ENCODE results near the gene RAPGEF5.

Gene RAPGEF5

DNA sequence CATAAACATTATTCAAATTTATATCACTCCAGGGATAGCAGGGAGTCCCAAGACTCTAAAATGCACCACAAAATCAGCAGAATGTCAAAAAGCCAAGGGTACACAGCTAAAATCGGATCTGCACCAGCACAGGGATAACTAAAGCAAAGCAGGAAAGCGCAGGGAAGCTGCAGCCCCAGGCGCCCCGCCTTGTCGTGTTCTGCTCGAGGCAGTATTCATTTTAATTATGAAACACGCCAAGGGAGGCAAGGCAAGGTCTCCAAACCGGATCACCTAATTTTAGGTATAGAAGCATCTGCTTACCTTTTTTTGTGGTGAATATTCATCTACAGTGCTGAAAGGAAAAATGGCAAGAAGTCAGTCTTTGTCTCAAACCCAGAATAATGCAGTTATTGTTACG is 199.4 kb downstream of the RAPGEF5 start:
- H3K4me1 ChIP-seq (ENCODE audit: control insufficient read depth, insufficient read depth, low read length) = no peaks in the 10 kb centered on the region

DNA sequence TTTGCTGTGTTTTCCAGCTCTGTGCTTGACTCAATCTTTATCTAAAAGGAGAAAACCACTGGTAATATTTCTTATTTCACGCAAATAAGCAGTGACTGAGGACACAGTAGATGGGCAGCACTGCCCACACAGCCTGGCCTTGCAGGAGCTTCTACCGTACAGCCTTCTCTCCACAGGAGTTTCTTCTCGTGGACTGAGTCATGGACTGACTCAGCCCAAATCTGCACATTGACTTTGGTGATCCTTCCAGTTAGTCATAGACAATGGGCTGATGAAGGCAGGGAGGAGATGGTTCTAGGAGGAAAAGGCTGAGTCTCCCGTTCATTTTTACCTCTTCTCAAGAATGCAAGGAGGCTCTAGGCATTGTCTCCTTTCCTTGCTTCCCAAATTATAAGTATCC is 200.7 kb downstream of the RAPGEF5 start:
- Histone ChIP-seq H3K9ac (ENCODE audit: low read length) (no peak overlapping the region), H3K4me3 (ENCODE audit: low read length) (no peak overlapping the region), H3K36me3 (ENCODE audit: control insufficient read depth, insufficient read depth, low read length) (no peaks in the 10 kb centered on the region), H3K4me1 (ENCODE audit: control insufficient read depth, insufficient read depth, low read length) (no peaks in the 10 kb centered on the region), H3K27ac (ENCODE audit: low read depth, low read length) (no peak overlapping the region), H3K27me3 (ENCODE audit: control insufficient read depth, insufficient read depth, low read length) (no peaks in the 10 kb centered on the region)

More for the DNA sequence above, 199.4 kb downstream of the RAPGEF5 start:
- Histone ChIP-seq H3K36me3 (ENCODE audit: control insufficient read depth, insufficient read depth, low read length) (no peaks in the 10 kb centered on the region), H3K27ac (ENCODE audit: low read depth, low read length) (no peak overlapping the region), H3K27me3 (ENCODE audit: control insufficient read depth, insufficient read depth, low read length) (no peaks in the 10 kb centered on the region), H3K9ac (ENCODE audit: low read length) (no peak overlapping the region), H3K4me3 (ENCODE audit: low read length) (no peak overlapping the region)

DNA sequence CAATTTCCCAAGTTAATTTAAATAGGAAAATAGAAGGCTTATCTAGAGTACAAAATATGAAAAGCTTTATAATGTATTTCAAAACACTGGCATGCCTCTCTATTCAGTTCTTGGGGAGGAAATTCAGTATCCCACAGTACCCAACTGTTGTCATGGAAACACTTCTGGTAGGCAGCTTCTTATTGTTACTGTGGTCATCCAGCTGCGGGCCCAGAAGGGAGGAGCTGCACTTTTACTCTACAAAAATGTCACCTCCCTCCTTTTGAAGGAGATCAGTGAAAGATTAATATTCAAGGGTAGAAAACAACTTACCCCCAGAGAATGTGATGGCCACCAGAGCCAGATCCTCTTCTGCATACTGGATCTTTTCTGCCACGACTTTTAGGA is 202.8 kb downstream of the RAPGEF5 start:
- no peak overlapping the region for H3K9ac ChIP-seq (ENCODE audit: low read length)
- no peak overlapping the region for H3K4me3 ChIP-seq (ENCODE audit: low read length)
- H3K4me1 ChIP-seq (ENCODE audit: control insufficient read depth, insufficient read depth, low read length) = no peaks in the 10 kb centered on the region
- H3K36me3 ChIP-seq (ENCODE audit: control insufficient read depth, insufficient read depth, low read length) = no peaks in the 10 kb centered on the region
- no peak overlapping the region for H3K27ac ChIP-seq (ENCODE audit: low read depth, low read length)
- no peaks in the 10 kb centered on the region for H3K27me3 ChIP-seq (ENCODE audit: control insufficient read depth, insufficient read depth, low read length)

DNA sequence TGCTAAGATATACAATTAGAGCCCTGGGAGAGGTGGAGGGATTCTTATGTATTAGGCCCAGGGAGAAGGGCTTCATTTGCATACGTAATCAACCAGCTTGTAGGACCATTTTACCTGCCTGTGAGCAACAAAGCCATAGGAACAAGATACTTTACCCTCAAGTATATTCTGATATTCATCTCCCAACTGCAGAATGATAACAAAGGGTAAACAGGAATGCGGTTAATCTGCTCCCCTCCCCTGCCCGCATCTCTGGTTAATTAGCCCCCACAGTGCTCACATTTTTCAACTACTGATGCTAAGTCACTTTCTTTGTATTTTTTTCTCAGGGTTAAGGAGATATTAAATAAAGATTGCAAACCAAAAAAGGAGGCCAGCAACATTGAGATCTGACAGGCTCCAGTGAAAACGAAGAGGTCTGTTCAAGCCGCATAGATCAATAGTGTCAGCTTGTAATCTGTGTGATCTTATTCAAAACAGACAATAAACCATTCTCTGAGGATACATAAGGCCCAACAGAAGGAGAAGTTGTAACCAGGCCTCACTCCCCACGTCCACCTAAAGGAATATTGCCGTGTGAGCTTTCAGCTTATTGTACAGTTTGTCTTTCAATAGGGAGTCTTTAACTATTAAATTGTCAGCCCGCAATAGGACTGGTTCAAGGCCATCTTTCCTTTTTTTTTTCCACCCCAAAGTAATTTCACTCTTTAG is 203.4 kb downstream of the RAPGEF5 start:
- Histone ChIP-seq H3K9ac (ENCODE audit: low read length) (no peak overlapping the region), H3K4me3 (ENCODE audit: low read length) (no peak overlapping the region), H3K36me3 (ENCODE audit: control insufficient read depth, insufficient read depth, low read length) (no peaks in the 10 kb centered on the region), H3K27ac (ENCODE audit: low read depth, low read length) (no peak overlapping the region), H3K4me1 (ENCODE audit: control insufficient read depth, insufficient read depth, low read length) (no peaks in the 10 kb centered on the region), H3K27me3 (ENCODE audit: control insufficient read depth, insufficient read depth, low read length) (no peaks in the 10 kb centered on the region)

DNA sequence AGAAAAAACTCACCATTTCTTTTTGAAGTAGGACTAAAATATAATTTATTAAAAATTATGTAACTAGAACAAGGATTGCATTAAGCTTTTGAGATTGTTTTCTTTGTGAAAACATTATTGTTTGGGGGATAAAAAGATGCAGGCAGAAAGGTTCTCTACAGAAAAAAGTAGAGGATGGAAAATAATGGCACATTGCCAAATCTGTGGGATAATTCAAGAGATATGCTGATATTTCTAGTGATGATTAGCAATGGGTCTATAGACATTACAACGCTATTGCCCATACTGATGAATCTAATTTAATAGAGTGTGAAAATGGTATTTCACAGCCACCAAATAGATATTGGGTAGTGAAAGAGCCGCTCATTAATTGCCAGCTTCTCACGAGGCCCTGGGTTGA is 204.3 kb downstream of the RAPGEF5 start:
- no peak overlapping the region for H3K27ac ChIP-seq (ENCODE audit: low read depth, low read length)
- no peaks in the 10 kb centered on the region for H3K27me3 ChIP-seq (ENCODE audit: control insufficient read depth, insufficient read depth, low read length)
- H3K4me3 ChIP-seq (ENCODE audit: low read length) = no peak overlapping the region
- H3K36me3 ChIP-seq (ENCODE audit: control insufficient read depth, insufficient read depth, low read length) = no peaks in the 10 kb centered on the region
- H3K9ac ChIP-seq (ENCODE audit: low read length) = no peak overlapping the region
- H3K4me1 ChIP-seq (ENCODE audit: control insufficient read depth, insufficient read depth, low read length) = no peaks in the 10 kb centered on the region

DNA sequence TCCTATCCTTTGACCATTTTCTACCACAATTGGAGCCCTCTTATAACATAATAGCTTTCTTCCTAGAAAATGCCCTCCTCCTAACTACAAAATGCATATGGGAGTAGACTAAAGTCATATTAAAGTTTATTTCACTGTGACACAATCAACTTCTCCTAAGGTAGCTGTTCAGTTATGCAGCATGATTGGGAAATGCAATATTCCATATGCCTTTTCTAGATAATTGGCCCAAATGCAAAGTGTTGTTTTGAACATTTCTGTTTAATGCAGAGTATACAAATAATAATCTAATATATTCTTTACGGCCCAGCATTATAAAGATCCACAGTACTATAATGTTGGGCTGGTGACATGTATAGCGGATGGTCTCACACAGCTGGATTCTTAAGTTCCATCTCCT is 205.1 kb downstream of the RAPGEF5 start:
- no peak overlapping the region for H3K27ac ChIP-seq (ENCODE audit: low read depth, low read length)

DNA sequence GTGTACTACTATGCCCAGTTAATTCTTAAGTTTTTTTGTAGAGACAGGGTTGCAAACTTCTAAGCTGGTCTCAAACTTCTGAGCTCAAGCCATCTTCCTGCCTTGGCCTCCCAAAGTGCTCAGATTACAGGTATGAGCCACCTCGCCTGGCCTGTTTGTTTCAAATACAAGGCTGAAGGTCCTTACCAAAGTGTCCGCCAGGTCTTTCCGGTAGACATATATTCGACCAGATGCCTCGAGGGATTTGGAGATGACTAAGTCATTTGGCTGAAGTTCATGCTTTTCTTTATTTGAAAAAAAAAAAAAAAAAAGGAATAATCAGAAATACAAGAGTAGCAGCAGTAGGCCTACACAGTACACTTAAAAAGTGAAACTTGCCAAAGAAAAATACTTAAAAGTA is 206.7 kb downstream of the RAPGEF5 start:
- H3K9ac ChIP-seq (ENCODE audit: low read length) = no peak overlapping the region
- no peaks in the 10 kb centered on the region for H3K4me1 ChIP-seq (ENCODE audit: control insufficient read depth, insufficient read depth, low read length)
- H3K4me3 ChIP-seq (ENCODE audit: low read length) = no peak overlapping the region
- no peaks in the 10 kb centered on the region for H3K27me3 ChIP-seq (ENCODE audit: control insufficient read depth, insufficient read depth, low read length)
- no peaks in the 10 kb centered on the region for H3K36me3 ChIP-seq (ENCODE audit: control insufficient read depth, insufficient read depth, low read length)
- H3K27ac ChIP-seq (ENCODE audit: low read depth, low read length) = no peak overlapping the region

More for the DNA sequence above, 205.1 kb downstream of the RAPGEF5 start:
- Histone ChIP-seq H3K4me1 (ENCODE audit: control insufficient read depth, insufficient read depth, low read length) (no peaks in the 10 kb centered on the region), H3K27me3 (ENCODE audit: control insufficient read depth, insufficient read depth, low read length) (no peaks in the 10 kb centered on the region), H3K4me3 (ENCODE audit: low read length) (no peak overlapping the region), H3K9ac (ENCODE audit: low read length) (no peak overlapping the region), H3K36me3 (ENCODE audit: control insufficient read depth, insufficient read depth, low read length) (no peaks in the 10 kb centered on the region)

DNA sequence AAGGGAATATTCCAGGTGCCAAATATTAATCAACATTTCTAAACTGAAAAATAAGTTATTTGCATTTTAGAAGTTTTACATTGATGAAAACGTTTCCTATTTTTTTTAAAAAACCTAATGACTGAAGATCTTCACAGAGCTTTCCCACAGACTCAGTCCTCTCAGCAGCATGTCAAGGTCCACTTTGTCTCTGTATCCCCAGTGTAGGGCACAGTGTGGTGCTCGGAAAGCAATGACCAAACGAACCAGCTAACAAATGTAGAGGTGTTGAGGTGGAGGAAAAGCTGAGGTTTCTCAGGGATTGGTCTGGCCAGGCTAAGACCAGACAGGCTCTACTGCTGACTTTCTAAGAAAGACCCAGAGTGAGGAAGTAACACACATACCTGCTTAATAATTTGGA is 209.1 kb downstream of the RAPGEF5 start:
- Histone ChIP-seq H3K4me3 (ENCODE audit: low read length) (no peak overlapping the region), H3K4me1 (ENCODE audit: control insufficient read depth, insufficient read depth, low read length) (no peaks in the 10 kb centered on the region), H3K27me3 (ENCODE audit: control insufficient read depth, insufficient read depth, low read length) (no peaks in the 10 kb centered on the region), H3K27ac (ENCODE audit: low read depth, low read length) (no peak overlapping the region), H3K36me3 (ENCODE audit: control insufficient read depth, insufficient read depth, low read length) (no peaks in the 10 kb centered on the region), H3K9ac (ENCODE audit: low read length) (no peak overlapping the region)

DNA sequence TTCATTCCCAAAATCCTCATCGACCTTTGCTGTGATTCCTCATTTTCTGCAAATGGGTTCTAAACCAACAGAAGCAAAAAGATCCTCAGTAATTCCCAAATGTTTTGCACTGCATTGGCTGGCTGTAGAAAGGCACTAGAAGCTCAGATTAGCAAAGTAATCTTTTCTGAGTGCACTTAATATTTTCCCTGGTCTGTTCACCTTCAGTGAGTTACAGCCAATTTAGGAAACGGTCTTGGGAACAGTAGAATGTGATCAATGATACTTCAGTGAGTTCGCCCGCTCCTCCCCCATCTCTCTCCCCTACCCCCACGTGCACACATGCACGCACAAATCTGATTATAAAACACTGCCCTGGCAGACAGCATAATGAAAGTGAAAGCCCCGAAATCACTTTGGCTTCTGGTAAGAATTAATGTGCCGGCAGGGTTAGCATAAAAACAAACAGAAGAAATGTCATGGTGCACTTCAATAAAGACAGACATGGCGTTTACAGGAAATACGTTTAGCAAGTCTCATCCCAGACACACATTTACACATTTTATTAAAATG is 209.9 kb downstream of the RAPGEF5 start:
- Histone ChIP-seq H3K9ac (ENCODE audit: low read length) (no peak overlapping the region), H3K4me3 (ENCODE audit: low read length) (no peak overlapping the region), H3K4me1 (ENCODE audit: control insufficient read depth, insufficient read depth, low read length) (no peaks in the 10 kb centered on the region), H3K27me3 (ENCODE audit: control insufficient read depth, insufficient read depth, low read length) (no peaks in the 10 kb centered on the region), H3K27ac (ENCODE audit: low read depth, low read length) (no peak overlapping the region), H3K36me3 (ENCODE audit: control insufficient read depth, insufficient read depth, low read length) (no peaks in the 10 kb centered on the region)

DNA sequence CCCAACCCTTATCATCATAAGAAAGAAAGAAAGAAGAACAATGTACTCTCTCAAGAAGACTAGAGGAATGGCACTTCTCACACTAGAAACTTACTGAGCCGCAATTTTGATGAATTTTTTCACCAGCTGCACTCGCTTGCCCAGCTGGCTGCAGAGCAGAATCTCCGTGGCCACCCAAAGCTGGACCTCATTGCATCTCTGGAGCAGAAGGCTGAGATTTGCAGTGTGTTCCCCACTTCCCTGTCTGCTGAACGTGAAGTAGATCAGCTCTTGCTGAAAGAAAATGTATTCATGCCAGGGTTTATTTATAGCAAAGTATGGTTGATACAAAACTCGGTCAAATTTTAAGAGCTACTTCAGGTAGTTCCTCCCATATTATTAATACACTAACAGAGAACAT is 212.0 kb downstream of the RAPGEF5 start:
- Histone ChIP-seq H3K4me3 (ENCODE audit: low read length) (no peak overlapping the region), H3K9ac (ENCODE audit: low read length) (no peak overlapping the region), H3K36me3 (ENCODE audit: control insufficient read depth, insufficient read depth, low read length) (no peaks in the 10 kb centered on the region), H3K27ac (ENCODE audit: low read depth, low read length) (no peak overlapping the region), H3K4me1 (ENCODE audit: control insufficient read depth, insufficient read depth, low read length) (no peaks in the 10 kb centered on the region), H3K27me3 (ENCODE audit: control insufficient read depth, insufficient read depth, low read length) (no peaks in the 10 kb centered on the region)

DNA sequence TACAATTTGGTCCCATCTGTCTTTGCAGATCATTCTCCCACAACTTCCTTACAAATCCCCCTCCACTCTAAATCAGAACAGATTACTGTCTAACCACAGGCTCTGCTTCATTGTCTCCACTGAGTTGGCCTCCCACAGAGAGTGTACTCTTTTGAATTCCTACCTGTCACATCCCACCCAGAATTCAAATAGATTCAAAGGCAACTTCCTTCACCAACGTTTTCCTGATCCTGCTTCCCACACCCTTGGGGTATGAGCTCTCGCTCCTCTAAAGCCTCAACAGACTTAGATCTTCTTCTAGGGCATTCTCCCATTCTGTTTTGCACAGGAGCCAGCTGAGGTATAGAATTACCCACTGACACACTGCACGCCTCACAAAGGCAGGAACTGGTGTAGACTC is 213.5 kb downstream of the RAPGEF5 start:
- no peaks in the 10 kb centered on the region for H3K27me3 ChIP-seq (ENCODE audit: control insufficient read depth, insufficient read depth, low read length)
- no peak overlapping the region for H3K9ac ChIP-seq (ENCODE audit: low read length)
- no peak overlapping the region for H3K4me3 ChIP-seq (ENCODE audit: low read length)
- H3K36me3 ChIP-seq (ENCODE audit: control insufficient read depth, insufficient read depth, low read length) = no peaks in the 10 kb centered on the region
- no peak overlapping the region for H3K27ac ChIP-seq (ENCODE audit: low read depth, low read length)
- no peaks in the 10 kb centered on the region for H3K4me1 ChIP-seq (ENCODE audit: control insufficient read depth, insufficient read depth, low read length)

DNA sequence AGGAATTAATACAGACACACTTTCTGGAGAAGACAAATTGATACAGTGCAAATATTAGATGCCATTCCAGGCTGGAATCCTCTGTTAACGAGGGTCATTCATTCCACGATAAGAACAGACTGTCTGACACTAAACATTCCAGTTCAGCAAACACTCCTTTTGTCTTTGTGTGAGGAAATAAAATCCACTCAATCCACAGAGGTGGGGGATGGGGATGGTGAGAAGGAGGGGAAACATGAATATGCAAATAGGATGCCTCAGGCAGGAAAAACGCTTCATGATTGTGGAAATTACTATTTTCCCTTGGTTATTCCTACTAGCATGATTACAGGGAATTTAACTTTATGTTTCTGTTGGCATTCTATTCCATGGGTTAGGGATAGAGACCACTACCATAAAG is 214.4 kb downstream of the RAPGEF5 start:
- Histone ChIP-seq H3K9ac (ENCODE audit: low read length) (no peak overlapping the region), H3K36me3 (ENCODE audit: control insufficient read depth, insufficient read depth, low read length) (no peaks in the 10 kb centered on the region), H3K27me3 (ENCODE audit: control insufficient read depth, insufficient read depth, low read length) (no peaks in the 10 kb centered on the region), H3K4me1 (ENCODE audit: control insufficient read depth, insufficient read depth, low read length) (no peaks in the 10 kb centered on the region), H3K4me3 (ENCODE audit: low read length) (no peak overlapping the region), H3K27ac (ENCODE audit: low read depth, low read length) (no peak overlapping the region)

DNA sequence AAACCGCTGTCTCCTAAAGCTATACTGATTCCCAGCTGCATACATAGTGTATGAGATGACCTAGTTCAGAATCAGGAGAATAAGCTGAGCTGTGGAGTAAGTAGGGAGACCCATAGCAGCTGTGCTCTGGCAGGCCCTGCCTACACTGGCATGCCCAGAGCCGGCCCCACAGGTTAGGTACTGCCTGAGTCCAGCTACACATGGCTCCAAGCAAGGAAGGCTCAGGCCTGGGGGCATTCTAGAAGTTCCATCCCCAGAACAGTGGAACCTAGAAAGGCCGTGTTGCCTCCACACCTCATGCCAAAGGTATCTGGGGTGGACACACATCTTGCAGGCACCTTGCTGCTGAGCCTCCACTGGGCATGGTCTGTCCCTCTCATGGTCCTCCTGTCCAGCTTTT is 215.6 kb downstream of the RAPGEF5 start:
- H3K4me3 ChIP-seq (ENCODE audit: low read length) = no peak overlapping the region
- H3K9ac ChIP-seq (ENCODE audit: low read length) = no peak overlapping the region
- H3K36me3 ChIP-seq (ENCODE audit: control insufficient read depth, insufficient read depth, low read length) = no peaks in the 10 kb centered on the region
- H3K27me3 ChIP-seq (ENCODE audit: control insufficient read depth, insufficient read depth, low read length) = no peaks in the 10 kb centered on the region
- H3K4me1 ChIP-seq (ENCODE audit: control insufficient read depth, insufficient read depth, low read length) = no peaks in the 10 kb centered on the region
- no peak overlapping the region for H3K27ac ChIP-seq (ENCODE audit: low read depth, low read length)

Measured in rectal smooth muscle tissue (tissue), 1 donor.